Mucosa of rectum (tissue), 2 donors: ENCODE data around the gene FNDC7.
A peak's percentile ranks its signal among the peaks of the same experiment; 100 is the strongest.

ENCODE experiments used
- H3K27ac ChIP-seq, 2 donors: one replicate each; pipeline ENCODE4 v1.7.0; 2013; ENCODE audit warnings: inconsistent platforms in 2 of 2, low read depth in 2 of 2, low read length in 2 of 2
- H3K27me3 ChIP-seq, 2 donors: one replicate each; pipeline ENCODE4 v1.7.0; 2013; ENCODE audit warnings: low read length in 2 of 2; ENCODE audit not compliant: control insufficient read depth in 2 of 2, insufficient read depth in 2 of 2
- H3K36me3 ChIP-seq, 2 donors: one replicate each; pipeline ENCODE4 v1.7.0; 2013; ENCODE audit warnings: low read length in 2 of 2; ENCODE audit not compliant: control insufficient read depth in 2 of 2, insufficient read depth in 2 of 2
- H3K4me1 ChIP-seq, 2 donors: one replicate each; pipeline ENCODE4 v1.7.0; 2013; ENCODE audit warnings: low read length in 2 of 2, mild to moderate bottlenecking in 1 of 2; ENCODE audit not compliant: control insufficient read depth in 2 of 2, insufficient read depth in 2 of 2
- H3K4me3 ChIP-seq, 2 donors: one replicate each; pipeline ENCODE4 v1.7.0; 2013; ENCODE audit warnings: low read length in 2 of 2
- H3K9ac ChIP-seq, 2 donors: one replicate each; pipeline ENCODE4 v1.7.0; 2013; ENCODE audit warnings: low read length in 2 of 2, low read depth in 1 of 2, mild to moderate bottlenecking in 1 of 2
- H3K9me3 ChIP-seq, 2 donors: one replicate each; pipeline ENCODE4 v1.7.0; 2013; ENCODE audit warnings: low read length in 2 of 2; ENCODE audit not compliant: control insufficient read depth in 2 of 2
- donor health status: healthy.
- donor health status: Normal muscosa, but diverticular disease.

Gene FNDC7

GRCh38 chr1:108717774-108718316 is 5.1 kb downstream of the FNDC7 start:
- Histone ChIP-seq H3K27ac (no peak overlapping the region), H3K9me3 (no peaks in the 10 kb centered on the region), H3K4me3 (no peak overlapping the region), H3K36me3 (no peaks in the 10 kb centered on the region), H3K9ac (no peak overlapping the region), H3K27me3 (no peaks in the 10 kb centered on the region), H3K4me1 (no peaks in the 10 kb centered on the region)

- Histone ChIP-seq H3K27me3 (no peaks in the 10 kb centered on the region), H3K4me3 (no peak overlapping the region), H3K9ac (no peak overlapping the region), H3K27ac (no peak overlapping the region), H3K9me3 (no peaks in the 10 kb centered on the region), H3K36me3 (no peaks in the 10 kb centered on the region), H3K4me1 (no peaks in the 10 kb centered on the region)
Measured at GRCh38 chr1:108718927-108719655, 6.4 kb downstream of the FNDC7 start.

- no peaks in the 10 kb centered on the region for H3K9me3 ChIP-seq
- H3K4me3 ChIP-seq = no peak overlapping the region
- no peaks in the 10 kb centered on the region for H3K4me1 ChIP-seq
- H3K9ac ChIP-seq = no peak overlapping the region
- H3K27me3 ChIP-seq = no peaks in the 10 kb centered on the region
- H3K36me3 ChIP-seq = no peaks in the 10 kb centered on the region
- no peak overlapping the region for H3K27ac ChIP-seq
Measured at GRCh38 chr1:108719656-108720435, 7.1 kb downstream of the FNDC7 start.

- H3K4me3 ChIP-seq = no peak overlapping the region
Measured at GRCh38 chr1:108722292-108722691, 9.6 kb downstream of the FNDC7 start.

GRCh38 chr1:108725906-108726305 is 13.2 kb downstream of the FNDC7 start:
- Histone ChIP-seq H3K9ac (no peak overlapping the region), H3K4me1 (peaks cover 0 to 4% of the 10 kb centered on the region in 2 donors), H3K27me3 (no peaks in the 10 kb centered on the region), H3K27ac (peak overlapping the region in 1 of 2 donors; percentile 36), H3K9me3 (no peaks in the 10 kb centered on the region), H3K4me3 (peak overlapping the region in 1 of 2 donors; percentile 13), H3K36me3 (no peaks in the 10 kb centered on the region)

More at GRCh38 chr1:108722292-108722691, 9.6 kb downstream of the FNDC7 start:
- no peak overlapping the region for H3K9ac ChIP-seq
- H3K36me3 ChIP-seq = no peaks in the 10 kb centered on the region
- no peaks in the 10 kb centered on the region for H3K27me3 ChIP-seq
- no peak overlapping the region for H3K27ac ChIP-seq
- no peaks in the 10 kb centered on the region for H3K9me3 ChIP-seq
- peaks cover 0 to 4% of the 10 kb centered on the region in 2 donors for H3K4me1 ChIP-seq

GRCh38 chr1:108728327-108728923 is 15.7 kb downstream of the FNDC7 start:
- no peaks in the 10 kb centered on the region for H3K9me3 ChIP-seq
- no peak overlapping the region for H3K9ac ChIP-seq
- no peaks in the 10 kb centered on the region for H3K27me3 ChIP-seq
- no peak overlapping the region for H3K4me3 ChIP-seq
- H3K4me1 ChIP-seq = peaks cover 0 to 4% of the 10 kb centered on the region in 2 donors
- H3K36me3 ChIP-seq = no peaks in the 10 kb centered on the region
- no peak overlapping the region for H3K27ac ChIP-seq

GRCh38 chr1:108729481-108729880 is 16.8 kb downstream of the FNDC7 start:
- Histone ChIP-seq H3K4me3 (no peak overlapping the region), H3K9me3 (no peaks in the 10 kb centered on the region), H3K4me1 (peaks cover 0 to 4% of the 10 kb centered on the region in 2 donors), H3K27me3 (no peaks in the 10 kb centered on the region), H3K27ac (no peak overlapping the region), H3K36me3 (no peaks in the 10 kb centered on the region), H3K9ac (no peak overlapping the region)

- H3K27ac ChIP-seq = no peak overlapping the region
Measured at GRCh38 chr1:108732398-108732797, 19.7 kb downstream of the FNDC7 start.

GRCh38 chr1:108734171-108734865 is 21.6 kb downstream of the FNDC7 start:
- Histone ChIP-seq H3K9me3 (no peaks in the 10 kb centered on the region), H3K4me1 (no peaks in the 10 kb centered on the region), H3K9ac (no peak overlapping the region), H3K4me3 (no peak overlapping the region), H3K27ac (no peak overlapping the region), H3K27me3 (peaks cover 0 to 2% of the 10 kb centered on the region in 2 donors), H3K36me3 (no peaks in the 10 kb centered on the region)

More at GRCh38 chr1:108732398-108732797, 19.7 kb downstream of the FNDC7 start:
- H3K4me1 ChIP-seq = no peaks in the 10 kb centered on the region
- no peaks in the 10 kb centered on the region for H3K36me3 ChIP-seq
- peaks cover 0 to 2% of the 10 kb centered on the region in 2 donors for H3K27me3 ChIP-seq
- no peaks in the 10 kb centered on the region for H3K9me3 ChIP-seq
- no peak overlapping the region for H3K4me3 ChIP-seq
- H3K9ac ChIP-seq = no peak overlapping the region
